AG04449 (cell line): ENCODE data around the gene MAPK8.

Experiments used
- CTCF ChIA-PET: fragments of 350-600 bp; formaldehyde crosslinking; extraction: SDS; loops from one replicate; lab custom pipeline; 2021; ENCODE audit warnings: antibody characterized with exemption; lab: Yijun Ruan, JAX
- POLR2A ChIA-PET: fragments of 400-600, 350-600 bp; formaldehyde crosslinking; extraction: SDS; loops from one replicate; lab custom pipeline; 2020; ENCODE audit warnings: antibody characterized with exemption, inconsistent platforms; lab: Yijun Ruan, JAX
- DNase-seq: peaks from one replicate; pipeline ENCODE4 v3.0.0-alpha.2; 2010; ENCODE audit warnings: low read depth, low spot score
- H3K4me3 ChIP-seq: 2 replicates; pipeline ENCODE4 v1.5.1; 2011; ENCODE audit warnings: low read depth, mild to moderate bottlenecking, control low read depth, low read length
- CTCF ChIP-seq: IDR thresholded peaks from one replicate; pipeline ENCODE4 v1.5.1; 2011; ENCODE audit warnings: mild to moderate bottlenecking, moderate library complexity, low read length, control low read depth, inconsistent platforms; ENCODE audit not compliant: insufficient read depth; ENCODE audit errors: missing control alignments

MAPK8 gene

GRCh38 chr10:48284811-48285210 lies 21.7 kb upstream of the MAPK8 start:
- no peak for DNase-seq
- POLR2A ChIA-PET: no interaction called here

GRCh38 chr10:48285710-48286109 lies 20.8 kb upstream of the MAPK8 start:
- no peak overlapping the region for H3K4me3 ChIP-seq
- ChIA-PET CTCF (no interaction called here), POLR2A (no interaction called here)
- no peak for TF ChIP-seq CTCF
- DNase-seq: no peak

More at GRCh38 chr10:48284811-48285210, 21.7 kb upstream of the MAPK8 start:
- CTCF ChIA-PET: no interaction called here
- TF ChIP-seq CTCF: no peak
- no peak overlapping the region for H3K4me3 ChIP-seq

- no peak for DNase-seq
- TF ChIP-seq CTCF: no peak
- no peak overlapping the region for H3K4me3 ChIP-seq
- CTCF ChIA-PET: no interaction called here
- POLR2A ChIA-PET: no interaction called here
Observed at GRCh38 chr10:48286356-48286755, 20.1 kb upstream of the MAPK8 start.

- no peak for DNase-seq
- CTCF ChIA-PET: interaction anchor here (1.6 to 2.3 kb wide), 3 partner anchors 12 to 74 kb away, joined by 3 to 17 read pairs (median 3); no protein-coding TSS in a partner anchor
- TF ChIP-seq CTCF: no peak
- no peak overlapping the region for H3K4me3 ChIP-seq
- POLR2A ChIA-PET: no interaction called here
Observed at GRCh38 chr10:48287417-48288391, 18.8 kb upstream of the MAPK8 start.

GRCh38 chr10:48288661-48289060 lies 17.8 kb upstream of the MAPK8 start:
- CTCF ChIA-PET: interaction anchor here (0.8 to 2.3 kb wide), 7 partner anchors 12 to 75 kb away, joined by 3 to 17 read pairs (median 4); no protein-coding TSS in a partner anchor
- H3K4me3 ChIP-seq: no peak overlapping the region
- no peak for TF ChIP-seq CTCF
- POLR2A ChIA-PET: no interaction called here
- no peak for DNase-seq
